Stimulated activated CD4-positive, alpha-beta T cell treated with anti-CD3 and anti-CD28 coated beads, Interleukin-1b, Interleukin-23, amount 100 ng/mL, for 24 hours (primary cell): Measurements from ENCODE around the gene NTRK2.

Source experiments
- DNase-seq, 4 experiments: peaks; one replicate each; pipeline ENCODE4 v3.0.0-alpha.2; 2020; ENCODE audit warnings: low read depth in 4 of 4, low spot score in 1 of 4

Gene NTRK2

DNA sequence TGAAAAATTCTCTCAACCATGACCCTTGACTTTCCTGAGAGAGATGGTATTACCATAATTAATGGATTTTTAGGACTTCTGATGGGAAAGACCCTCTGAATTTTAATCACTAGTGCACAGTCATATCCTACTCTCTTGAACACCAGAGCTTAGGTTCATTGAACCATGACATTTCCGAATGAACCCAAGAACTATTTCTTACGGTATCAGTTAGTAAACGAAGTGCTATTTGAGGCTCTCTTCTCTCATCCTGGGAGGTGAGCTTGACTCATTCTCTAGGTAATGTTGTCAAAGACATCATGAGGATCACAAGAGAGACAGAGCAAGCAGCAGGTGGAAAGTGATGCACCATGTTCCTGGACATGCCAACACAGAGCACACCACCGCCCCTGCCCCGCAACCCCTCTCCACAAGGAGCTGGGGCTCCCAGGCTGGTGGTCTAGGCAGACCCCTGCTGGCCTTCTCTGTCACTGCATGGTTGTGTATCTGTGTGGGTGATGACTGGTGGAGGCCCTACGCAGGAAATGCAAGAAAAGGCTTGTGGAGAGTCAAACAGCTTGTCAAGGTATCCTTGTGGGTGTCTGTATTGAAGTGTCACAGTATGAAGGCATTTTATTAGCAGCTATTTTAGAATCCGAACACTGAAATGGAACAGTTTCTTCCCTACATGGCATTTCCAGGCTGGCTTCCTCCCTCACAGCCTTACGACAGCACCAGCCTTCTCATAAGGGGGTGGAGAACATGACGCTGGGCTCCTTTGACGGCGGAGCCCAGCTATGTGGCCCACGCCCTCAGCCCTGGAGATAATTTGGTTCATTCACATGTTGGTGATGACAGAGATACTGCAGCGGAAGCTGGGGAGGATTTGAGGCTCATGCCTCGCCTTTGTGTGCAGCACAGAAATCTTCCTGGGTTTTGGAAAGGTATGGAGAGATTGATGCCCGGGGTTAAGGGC lies 297.6 kb downstream of the NTRK2 start:
- DNase-seq: no peak

DNA sequence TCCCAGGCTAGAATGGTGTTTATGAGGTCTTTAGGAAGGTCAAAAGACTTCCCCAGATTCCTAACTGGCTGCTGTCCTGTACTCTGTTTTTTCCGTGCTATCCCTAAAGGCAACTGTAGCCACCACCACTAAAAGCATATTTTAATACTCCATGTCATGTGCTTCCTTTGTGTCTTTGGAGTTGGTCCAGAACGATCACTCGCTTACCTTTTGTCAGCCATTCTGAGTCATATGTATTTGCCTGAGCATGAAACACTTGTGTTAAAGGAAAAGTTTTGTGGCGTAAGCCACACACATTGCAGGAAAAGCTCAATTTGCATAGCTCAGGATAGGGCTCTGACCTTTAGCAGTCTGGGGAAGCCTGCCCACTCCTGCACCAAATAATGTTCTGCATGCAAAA lies 299.6 kb downstream of the NTRK2 start:
- no peak for DNase-seq

DNA sequence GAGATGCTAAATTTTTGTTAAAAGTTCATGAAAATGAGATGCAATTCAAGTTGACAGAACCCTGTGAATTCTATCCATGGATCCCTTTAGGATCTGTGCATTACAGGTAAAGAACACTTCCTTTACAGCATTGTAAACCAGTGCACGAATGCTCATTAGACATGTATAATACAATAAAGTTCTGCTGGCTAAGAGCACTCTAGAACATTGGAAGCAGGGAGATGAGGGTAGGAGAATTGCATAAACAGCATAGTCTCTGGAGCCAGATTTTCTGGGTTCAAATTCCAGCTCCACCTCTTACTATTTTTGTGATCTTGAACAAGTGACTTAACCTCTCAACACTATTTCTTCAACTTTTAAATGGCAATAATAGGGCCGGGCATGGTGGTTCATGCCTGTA lies 300.2 kb downstream of the NTRK2 start:
- no peak for DNase-seq

DNA sequence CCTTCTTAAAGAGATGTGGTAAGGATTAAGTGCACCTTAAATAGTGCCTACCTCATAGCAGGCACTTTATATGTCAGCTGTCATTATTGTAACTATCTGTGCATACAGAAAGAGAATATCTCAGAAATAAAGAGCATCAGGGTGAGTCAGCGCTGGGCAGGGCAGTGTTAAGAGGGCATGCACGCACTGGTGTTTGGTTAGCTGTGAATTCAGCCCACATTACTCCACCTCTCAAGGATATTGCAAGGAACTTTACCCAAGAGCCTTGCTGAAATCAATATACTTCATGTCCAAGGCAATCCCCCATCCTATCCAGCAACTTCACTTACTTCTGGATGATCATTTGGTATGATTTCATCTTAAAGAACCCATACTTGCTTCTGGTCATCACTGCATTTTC lies 300.9 kb downstream of the NTRK2 start:
- DNase-seq: no peak

DNA sequence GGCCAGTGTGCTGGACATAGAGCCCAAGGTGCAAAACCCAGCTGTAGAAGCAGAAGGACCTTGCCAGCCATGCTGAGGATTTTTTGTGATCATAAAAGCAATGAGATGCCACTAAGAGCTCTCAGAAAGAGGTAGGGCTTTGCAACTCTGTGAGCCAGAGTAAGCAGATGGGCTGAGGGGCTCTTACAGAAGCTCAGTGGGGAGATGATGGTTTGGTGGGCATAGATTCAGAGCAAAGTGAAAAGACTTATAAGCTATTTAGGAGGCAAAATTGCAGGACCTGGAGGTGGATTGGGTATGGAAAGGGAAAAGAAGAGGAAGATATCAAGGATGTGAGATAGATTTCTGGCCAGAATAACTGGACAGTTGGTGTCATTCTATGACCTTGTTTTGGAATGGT lies 302.0 kb downstream of the NTRK2 start:
- DNase-seq: no peak

DNA sequence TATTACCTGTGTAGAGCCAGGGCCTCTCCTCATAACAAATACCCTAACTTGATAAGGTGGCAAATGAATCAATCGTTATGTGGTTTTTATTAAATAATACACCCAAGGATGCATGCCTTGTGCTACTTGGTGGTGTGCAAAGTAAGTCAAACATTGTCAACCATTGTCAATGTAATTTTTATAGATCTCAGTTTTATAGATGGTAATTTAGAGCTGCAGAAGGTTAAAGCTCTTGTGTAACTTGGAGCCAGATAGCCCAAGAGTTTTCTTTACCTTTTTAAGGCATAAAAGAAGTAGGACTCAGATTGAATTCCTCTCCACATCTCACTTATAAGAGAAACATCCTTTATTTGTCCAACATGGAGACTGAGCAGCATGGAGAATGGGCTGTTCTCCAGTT lies 304.7 kb downstream of the NTRK2 start:
- no peak for DNase-seq

DNA sequence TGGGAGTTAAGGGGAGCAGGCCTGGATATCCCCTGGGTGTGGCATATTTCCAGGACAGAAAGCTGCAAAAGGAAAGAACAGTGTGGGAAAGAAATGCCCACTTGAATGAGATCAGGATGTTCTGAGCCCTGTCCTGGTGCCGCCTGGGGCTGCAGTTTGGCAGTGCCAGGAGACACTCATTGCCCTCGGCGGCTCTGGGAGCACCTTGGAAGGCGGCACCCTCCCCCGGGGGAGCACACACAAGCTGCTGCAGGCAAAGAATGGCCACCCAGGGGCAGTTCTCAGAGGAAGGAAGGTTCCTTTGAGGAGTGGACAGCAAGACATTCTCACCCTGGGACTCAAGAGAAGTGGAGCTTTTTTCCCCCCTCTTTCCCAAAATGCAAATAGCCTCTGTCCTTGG lies 305.3 kb downstream of the NTRK2 start:
- no peak for DNase-seq

DNA sequence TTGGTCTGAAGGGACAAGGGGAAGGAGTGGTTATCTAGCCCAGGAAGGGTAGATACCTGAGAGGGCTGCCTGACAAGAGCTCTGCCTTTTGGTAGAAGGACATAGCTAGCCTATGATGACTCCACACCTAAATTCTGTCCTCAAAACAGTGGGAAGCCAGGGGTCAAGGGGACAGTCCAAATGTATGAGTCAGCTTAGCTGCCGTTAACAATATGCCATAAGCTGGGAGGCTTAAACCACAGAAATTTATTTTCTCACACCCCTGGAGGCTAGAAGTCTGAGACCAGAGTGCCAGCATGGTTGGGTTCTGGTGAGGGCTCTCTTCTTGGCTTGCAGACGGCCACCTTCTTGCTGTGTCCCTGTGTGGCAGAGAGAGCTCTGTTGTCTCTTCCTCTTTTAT lies 306.4 kb downstream of the NTRK2 start:
- DNase-seq: no peak

DNA sequence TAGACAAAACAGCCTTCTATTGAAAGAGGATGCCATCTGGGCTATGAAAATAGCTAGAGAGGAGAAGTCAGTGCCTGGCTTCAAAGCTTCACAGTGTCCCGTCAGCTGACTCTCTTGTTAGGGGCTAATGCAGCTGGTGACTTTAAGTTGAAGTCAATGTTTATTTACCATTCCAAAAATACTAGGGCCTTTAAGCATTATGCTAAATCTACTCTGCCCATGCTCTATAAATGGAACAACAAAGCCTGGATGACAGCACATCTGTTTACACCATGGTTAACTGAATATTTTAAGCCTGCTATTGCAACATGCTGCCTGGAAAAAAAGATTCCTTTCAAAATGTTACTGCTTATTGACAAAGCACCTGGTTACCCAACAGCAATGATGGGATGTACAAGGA lies 309.1 kb downstream of the NTRK2 start:
- no peak for DNase-seq

DNA sequence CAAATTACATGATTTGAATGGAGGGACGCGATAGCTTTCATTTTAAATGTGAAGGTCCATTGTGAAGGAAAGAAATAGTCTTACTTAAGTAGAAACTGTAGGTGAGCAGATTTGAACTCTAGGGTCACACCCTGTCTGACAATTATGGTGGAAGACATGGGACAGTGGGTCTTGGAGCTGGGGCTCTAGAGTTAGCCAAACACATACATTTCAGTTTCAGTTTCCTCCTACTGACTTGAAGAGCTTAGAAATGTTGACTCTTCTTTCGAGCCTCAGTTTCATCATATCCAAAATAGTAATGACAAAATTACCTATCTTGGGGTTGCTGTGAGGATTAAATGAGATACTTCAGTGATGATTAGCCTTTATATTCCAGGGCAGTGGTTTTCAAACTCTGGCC lies 314.2 kb downstream of the NTRK2 start:
- no peak for DNase-seq

DNA sequence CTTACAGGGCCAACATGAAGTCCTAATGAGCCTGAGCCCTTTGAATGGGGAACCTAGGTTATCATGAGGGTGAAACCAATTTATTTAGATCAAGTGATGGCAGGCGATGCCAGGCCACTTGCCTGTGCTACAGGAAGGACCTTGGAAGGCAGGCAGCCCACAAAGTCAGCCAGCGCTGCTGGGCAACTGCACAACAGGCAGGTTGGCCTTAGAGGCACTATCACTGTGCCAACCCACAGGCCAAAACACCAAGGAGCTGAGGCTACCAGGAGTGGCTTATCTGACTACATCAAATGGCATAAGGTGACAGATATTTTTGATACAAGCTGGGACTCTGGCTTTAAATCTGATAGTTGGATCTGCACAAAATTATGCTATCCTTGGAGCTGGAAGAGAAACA lies 319.1 kb downstream of the NTRK2 start:
- DNase-seq: no peak

DNA sequence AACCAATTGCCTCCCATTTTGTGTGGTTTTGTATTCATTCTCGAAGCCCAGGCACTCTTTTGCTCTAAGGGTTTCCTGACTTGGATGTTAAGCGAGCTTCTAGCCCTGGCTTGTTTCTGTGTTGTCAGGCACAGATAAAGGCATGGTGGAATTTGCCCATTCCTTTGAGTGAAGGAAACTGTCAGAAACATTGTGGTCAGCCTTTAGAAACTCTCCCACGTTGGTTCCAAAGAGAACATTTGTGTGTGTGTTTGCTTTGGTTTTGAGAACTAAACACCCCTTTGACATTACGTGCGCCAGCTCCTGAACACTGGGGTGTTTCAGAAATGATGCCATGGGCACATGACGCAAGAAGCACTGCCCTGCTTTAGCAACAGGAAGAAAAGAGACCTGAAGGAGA lies 320.9 kb downstream of the NTRK2 start:
- no peak for DNase-seq

DNA sequence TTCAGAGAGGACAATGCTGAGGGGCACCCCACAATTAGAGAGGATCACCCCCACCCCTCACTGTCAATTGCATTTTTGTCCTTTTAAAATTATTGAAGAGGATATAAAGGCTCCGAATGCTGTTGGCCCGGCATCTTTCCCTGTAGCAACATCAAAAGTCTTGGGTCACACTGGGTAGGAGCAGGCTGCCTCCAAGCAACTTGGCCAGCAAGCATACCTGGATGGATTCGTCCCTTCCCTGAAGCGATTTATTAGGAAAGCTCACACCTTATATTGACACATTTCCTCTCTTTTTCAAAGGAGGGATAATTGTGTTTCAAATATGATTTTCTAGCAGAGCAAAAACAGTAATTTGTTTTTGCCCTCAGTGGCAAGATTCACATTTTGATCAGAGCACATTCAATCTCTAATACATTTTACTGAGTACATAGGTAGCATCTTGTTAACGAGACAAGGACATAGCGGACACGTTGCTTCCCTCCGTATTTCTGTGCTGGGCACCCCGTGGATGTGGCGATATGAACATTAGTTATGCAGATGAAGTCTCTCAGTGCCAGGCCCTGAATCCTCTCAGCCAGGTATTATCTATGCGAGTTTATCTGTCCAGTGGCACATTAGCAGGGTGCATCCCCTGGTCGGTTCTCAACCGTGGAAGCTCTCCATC lies 321.5 kb downstream of the NTRK2 start:
- DNase-seq: no peak

DNA sequence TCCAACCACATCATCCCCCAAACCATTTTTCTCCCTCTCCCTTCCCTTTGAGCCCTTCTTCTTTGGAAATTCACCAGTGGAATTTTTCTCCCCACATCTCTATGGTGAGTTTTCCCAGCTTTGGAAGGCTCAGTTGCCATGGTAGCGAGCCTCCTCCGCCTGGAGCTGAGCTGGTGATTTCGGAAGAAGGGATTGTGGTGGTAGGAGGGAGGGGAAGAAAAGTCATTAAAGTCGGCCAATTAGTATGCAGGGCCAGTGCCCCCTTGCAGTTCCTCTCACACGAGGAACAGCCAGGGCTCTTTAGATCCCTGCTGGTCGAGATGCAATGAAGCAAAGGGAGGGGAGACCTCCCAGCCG lies 322.0 kb downstream of the NTRK2 start:
- DNase-seq: no peak

DNA sequence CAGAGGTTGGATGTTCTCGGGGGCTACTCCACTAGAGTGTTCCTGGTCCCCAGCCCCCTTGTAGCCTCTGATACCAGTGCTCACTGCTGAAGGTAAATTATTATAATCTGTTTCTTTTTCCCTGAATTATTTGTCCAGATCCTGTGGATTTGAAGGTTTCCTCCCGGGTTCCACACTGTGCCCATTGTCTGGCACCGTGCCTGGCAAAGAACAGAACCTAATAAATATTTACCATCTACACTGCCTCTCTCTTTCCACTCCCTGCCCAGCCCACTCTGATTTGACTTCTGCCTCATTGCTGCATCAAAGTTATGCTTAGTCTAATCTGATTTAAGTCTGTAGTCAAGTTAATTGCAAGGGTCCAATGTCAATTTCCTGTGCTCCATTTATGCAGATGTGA lies 322.9 kb downstream of the NTRK2 start:
- DNase-seq: no peak

DNA sequence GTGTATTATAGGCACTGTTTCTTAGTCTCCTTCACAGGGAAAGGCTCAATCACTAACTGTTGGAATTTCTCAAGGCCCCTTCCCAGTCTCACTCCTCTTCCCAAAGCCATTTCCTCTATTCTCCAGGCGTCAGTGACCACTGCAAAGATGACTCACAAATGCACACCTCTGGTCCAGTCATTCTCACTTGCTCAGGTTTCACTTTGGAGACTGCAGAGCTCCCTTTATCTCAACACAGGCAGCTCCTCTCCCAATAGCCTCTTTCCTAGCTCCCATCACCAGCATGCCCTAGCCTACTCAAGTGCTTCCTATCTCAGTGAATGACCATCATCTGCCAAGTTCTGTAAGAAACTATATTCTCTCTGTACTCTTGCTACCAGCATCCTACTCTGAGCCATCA lies 323.6 kb downstream of the NTRK2 start:
- no peak for DNase-seq

DNA sequence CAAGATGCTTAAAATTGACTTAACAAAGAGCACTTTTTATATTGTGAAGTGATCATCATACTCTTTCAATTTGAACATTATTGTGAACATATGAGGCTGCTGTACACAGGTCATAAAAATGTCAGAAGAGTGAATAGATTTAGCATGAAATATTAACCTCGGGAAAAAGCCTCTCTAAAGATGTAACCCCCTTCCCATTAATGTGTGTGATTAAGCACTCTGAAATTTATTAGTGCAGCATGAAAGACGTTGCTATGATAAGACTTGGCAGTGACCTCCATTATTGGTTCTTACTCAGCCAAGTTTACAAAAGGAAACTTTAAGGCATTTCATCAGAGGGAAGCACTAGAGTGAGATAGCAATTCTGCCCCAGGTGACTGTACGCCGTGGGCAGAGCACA lies 326.5 kb downstream of the NTRK2 start:
- no peak for DNase-seq

DNA sequence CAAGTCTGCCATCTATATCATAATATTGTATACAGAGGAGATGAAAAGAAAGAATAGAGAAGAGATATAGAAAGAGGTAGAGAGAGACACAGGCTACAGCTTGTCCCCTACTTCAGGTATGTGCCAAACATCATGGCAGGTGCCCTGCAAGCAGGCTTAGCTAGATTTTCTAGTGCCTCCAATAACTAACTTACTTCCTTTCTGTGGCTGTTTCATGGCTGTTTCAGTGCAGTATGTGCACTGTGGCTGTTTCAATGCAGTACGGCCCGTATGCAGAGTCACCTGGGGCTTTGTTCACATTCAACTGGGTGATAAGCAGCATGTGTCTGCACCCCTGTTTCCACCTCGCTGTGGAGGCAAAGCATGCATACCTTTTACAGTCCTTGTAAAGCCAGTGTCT lies 327.2 kb downstream of the NTRK2 start:
- no peak for DNase-seq

DNA sequence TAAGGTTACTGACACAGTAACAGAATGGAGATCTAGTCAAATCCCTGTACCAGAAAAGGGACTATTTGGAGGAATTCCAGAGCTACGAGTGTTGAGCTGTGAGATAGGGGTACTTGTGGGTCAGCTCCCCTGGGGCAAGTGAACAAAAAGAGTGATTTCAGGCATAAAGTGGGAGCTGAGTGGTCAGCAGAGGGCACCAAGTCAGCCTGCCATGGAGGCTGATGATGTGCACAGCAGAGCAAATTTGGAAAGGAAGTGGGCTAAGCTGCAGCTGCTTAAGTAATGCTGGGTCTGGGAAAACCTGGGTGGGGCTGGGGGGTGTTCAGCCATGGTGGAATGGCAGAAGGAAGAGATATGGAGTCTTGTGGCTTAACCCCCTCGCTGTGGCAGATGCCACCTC lies 327.9 kb downstream of the NTRK2 start:
- DNase-seq: no peak

DNA sequence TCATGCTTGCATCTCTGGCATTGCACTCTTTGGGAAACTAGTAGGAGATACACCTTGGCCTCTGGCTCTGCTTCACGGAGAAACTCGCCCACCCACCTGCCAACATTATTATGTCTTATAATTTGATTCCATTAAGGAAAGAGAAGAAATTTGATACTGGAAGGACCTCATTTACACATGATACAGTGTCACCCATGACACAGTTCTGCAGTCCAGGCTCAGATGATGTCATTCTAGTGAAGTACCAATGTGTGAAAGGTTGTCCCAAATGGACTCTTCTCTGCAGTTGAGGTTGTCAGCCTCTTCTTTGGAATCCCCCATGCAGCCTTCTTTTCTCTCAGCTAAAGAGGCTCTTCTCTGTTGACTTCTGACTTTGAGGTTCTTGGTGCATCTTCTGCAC lies 329.1 kb downstream of the NTRK2 start:
- no peak for DNase-seq

DNA sequence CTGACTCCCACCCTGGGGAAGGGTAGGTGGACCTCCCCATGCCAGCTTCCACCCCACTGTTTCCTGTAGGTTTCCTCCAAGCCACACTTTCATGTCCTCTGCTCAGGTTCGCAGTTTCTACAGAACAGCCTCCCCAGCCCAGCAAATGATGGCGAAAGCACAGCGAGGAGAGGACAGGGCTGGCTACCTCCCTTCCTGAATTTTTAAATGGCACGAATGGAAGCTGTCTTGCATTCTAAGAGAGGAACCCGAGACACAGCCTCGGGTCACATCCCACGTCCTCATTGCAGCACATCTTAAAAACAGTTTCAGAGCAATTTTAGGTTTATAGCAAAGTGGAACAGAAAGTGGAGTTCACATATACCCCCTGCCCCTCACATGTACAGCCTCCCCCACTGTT lies 330.3 kb downstream of the NTRK2 start:
- DNase-seq: no peak

DNA sequence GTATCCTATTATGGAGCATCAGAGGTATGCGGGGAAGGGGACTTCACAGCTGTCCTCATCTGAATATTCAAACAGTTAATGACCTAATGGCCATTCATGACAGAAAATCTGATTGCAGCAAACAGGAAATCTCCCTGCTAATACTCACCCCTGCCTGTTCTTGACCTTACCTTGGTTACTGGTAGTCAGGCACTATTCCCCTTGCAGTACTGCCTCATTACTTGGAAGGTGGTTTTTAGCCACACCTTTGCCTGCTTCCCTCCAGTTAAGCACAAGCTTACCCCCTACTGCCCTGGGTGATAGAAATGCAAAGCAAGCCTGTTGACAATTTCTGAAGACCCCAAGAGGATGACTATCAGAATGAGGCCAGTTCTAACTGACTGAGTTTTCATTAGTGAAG lies 332.4 kb downstream of the NTRK2 start:
- no peak for DNase-seq
